Psoas muscle (tissue), 8 donors: ENCODE data around the gene FBXL13. TPM values are rescaled to one million over a fixed set of nuclear protein-coding genes. Genes with fewer than 3 reads are reported as not detected.
"Not testable (repeated sequence)": the region's sequence is repeated elsewhere in the genome, so short reads cannot be mapped to it uniquely, and the experiment has no call there.

Experiments
- ATAC-seq, 4 donors: fragments of 200-7000 bp; cut with Tn5 transposase; one replicate each; pipeline ENCODE4 v1.9.1; 2020; ENCODE audit warnings: moderate library complexity in 3 of 4, mild to moderate bottlenecking in 2 of 4
- DNase-seq, 2 donors: peaks; one replicate each; pipeline ENCODE4 v3.0.0-alpha.2; 2020
- H3K27ac ChIP-seq: fragments of 200-600 bp; one replicate; pipeline ENCODE4 v1.8.0; 2022
- H3K27me3 ChIP-seq, 3 donors: fragments of 200-600 bp in 1 of 3; one replicate each; pipeline versions ENCODE4 v1.6.1 to v1.8.0; 2013 to 2022; ENCODE audit warnings: low read length in 2 of 3, mild to moderate bottlenecking in 2 of 3, moderate library complexity in 1 of 3; ENCODE audit not compliant: insufficient read depth in 3 of 3
- H3K36me3 ChIP-seq, 2 donors: fragments of 200-600 bp in 1 of 2; one replicate each; pipeline versions ENCODE4 v1.6.1 to v1.8.0; 2013 to 2022; ENCODE audit warnings: low read depth in 1 of 2, mild to moderate bottlenecking in 1 of 2, moderate library complexity in 1 of 2; ENCODE audit not compliant: insufficient read depth in 1 of 2
- H3K4me1 ChIP-seq: fragments of 200-600 bp; one replicate; pipeline ENCODE4 v1.8.0; 2022
- H3K4me3 ChIP-seq: fragments of 200-600 bp; one replicate; pipeline ENCODE4 v1.8.0; 2022; ENCODE audit warnings: mild to moderate bottlenecking
- H3K9me3 ChIP-seq: fragments of 200-600 bp; one replicate; pipeline ENCODE4 v1.8.0; 2022
- CTCF ChIP-seq: fragments of 200-600 bp; IDR thresholded peaks from one replicate; pipeline ENCODE4 v1.8.0; 2022; ENCODE audit warnings: antibody characterized with exemption
- WGBS, 3 donors: extraction: QIAGEN DNeasy Blood & Tissue Kit; methylation state at CpG; one replicate each; pipeline versions ENCODE4 v1.1.6 to v1.1.7; 2013; 5-methylcytosine and 5-hydroxymethylcytosine counted together
- intact Hi-C, 2 donors: fragments of 100-400 bp; cut with DNase I; formaldehyde crosslinking; loops; one replicate each; pipeline versions ENCODE4 v1.11.0 to v1.14.2; 2022
- polyA plus RNA-seq, 3 donors: library from polyadenylated mRNA; stranded (reverse); fragments of 200-250 nt; gene quantifications; one replicate each; pipeline ENCODE4 v1.2.3, GENCODE V29; 2013
- total RNA-seq, 4 donors: library from RNA; stranded (reverse); fragmentation: NEBNext Ultra II Directional in 2 of 4; extraction: Animal tissue kit (Norgen Biotek cat#: 25700) in 2 of 4; gene quantifications; one replicate each; pipeline versions ENCODE4 v1.2.1 to v1.2.4, GENCODE V29; 2021 to 2023
- donor health status: healthy with polysubstance abuse.
- donor health status: DM: no; HTN: no; CAD: no; lungs with moderate emphysema.
- donor health status: Bipolar disorder and iron deficiency.
- donor health status: healthy.
- donor health status: DM: yes; HTN: yes; CAD: no.
- donor health status: DM: no; HTN: no; CAD: no.
- donor health status: DM: no; HTN: no; CAD: no.
- donor health status: DM: yes; HTN: yes; CAD: no.

The FBXL13 gene
- total and polyA plus RNA-seq, 7 donors: 0.13 to 0.52 (median 0.28) TPM; not detected in 1

- DNase-seq (no peak), ATAC-seq (no peak)
- Histone ChIP-seq H3K27ac (no peak overlapping the region), H3K36me3 (no peaks in the 10 kb centered on the region), H3K4me1 (no peaks in the 10 kb centered on the region), H3K4me3 (no peak overlapping the region), H3K27me3 (peaks cover 0 to 3% (median 0%) of the 10 kb centered on the region in 3 donors), H3K9me3 (no peaks in the 10 kb centered on the region)
- intact Hi-C loops: no loop called here
- no peak for TF ChIP-seq CTCF
Observed at GRCh38 chr7:103058122-103058521, 16.5 kb downstream of the FBXL13 start.

GRCh38 chr7:103056006-103056405 lies 18.6 kb downstream of the FBXL13 start:
- H3K27ac ChIP-seq, H3K4me1 ChIP-seq, intact Hi-C loops, ATAC-seq, H3K9me3 ChIP-seq, H3K36me3 ChIP-seq, H3K4me3 ChIP-seq, DNase-seq, H3K27me3 ChIP-seq: not testable (repeated sequence)
- WGBS, 3 donors: 82 to 90% (median 84%) methylated on average over 1 of the region's 1 CpG

- ATAC-seq (no peak), DNase-seq (no peak)
- H3K27ac ChIP-seq: no peak overlapping the region
- peaks cover 0 to 3% (median 0%) of the 10 kb centered on the region in 3 donors for H3K27me3 ChIP-seq
- H3K4me1 ChIP-seq: no peaks in the 10 kb centered on the region
- no peak overlapping the region for H3K4me3 ChIP-seq
- WGBS, 3 donors: 82 to 92% (median 82%) methylated on average over 6 of the region's 6 CpGs
- H3K36me3 ChIP-seq: no peaks in the 10 kb centered on the region
- intact Hi-C loops: no loop called here
- no peak for TF ChIP-seq CTCF
- H3K9me3 ChIP-seq: no peaks in the 10 kb centered on the region
Observed at GRCh38 chr7:103051519-103051918, 23.1 kb downstream of the FBXL13 start.

- no peaks in the 10 kb centered on the region for H3K4me1 ChIP-seq
- no peak overlapping the region for H3K4me3 ChIP-seq
- ATAC-seq: no peak
- DNase-seq: no peak
- H3K36me3 ChIP-seq: no peaks in the 10 kb centered on the region
- H3K9me3 ChIP-seq: no peaks in the 10 kb centered on the region
- H3K27me3 ChIP-seq: peaks cover 0 to 2% (median 0%) of the 10 kb centered on the region in 3 donors
- WGBS, 3 donors: 85 to 87% (median 86%) methylated on average over 2 of the region's 2 CpGs
- no peak for TF ChIP-seq CTCF
- intact Hi-C loops: no loop called here
- H3K27ac ChIP-seq: no peak overlapping the region
Observed at GRCh38 chr7:103048833-103049232, 25.8 kb downstream of the FBXL13 start.

GRCh38 chr7:103041815-103042214 lies 32.8 kb downstream of the FBXL13 start:
- H3K4me3 ChIP-seq, H3K4me1 ChIP-seq, H3K9me3 ChIP-seq, H3K36me3 ChIP-seq, H3K27ac ChIP-seq, ATAC-seq, intact Hi-C loops, DNase-seq, H3K27me3 ChIP-seq: not testable (repeated sequence)
- 79 to 95% (median 84%) methylated on average over 1 of the region's 1 CpG for WGBS, 3 donors

GRCh38 chr7:103037823-103038739 lies 36.5 kb downstream of the FBXL13 start:
- H3K27me3 ChIP-seq, H3K36me3 ChIP-seq, H3K9me3 ChIP-seq, H3K4me3 ChIP-seq, ATAC-seq, H3K27ac ChIP-seq, DNase-seq, intact Hi-C loops, H3K4me1 ChIP-seq: not testable (repeated sequence)
- WGBS, 3 donors: 70 to 74% (median 73%) methylated on average over 20 of the region's 20 CpGs
